Hematopoietic multipotent progenitor cell treated with erythropoietin and hydrocortisone succinate and interleukin-3 and kit ligand, for 15 days (in vitro differentiated cells): ENCODE data around the gene STK39.

ENCODE experiments used
- DNase-seq: peaks from one replicate; pipeline ENCODE4 v3.0.0-alpha.2; 2015; ENCODE audit warnings: low spot score

STK39 gene

GRCh38 chr2:168241746-168242145, 5.6 kb downstream of the STK39 start:
- DNase-seq = no peak

GRCh38 chr2:168241208-168241607, 6.2 kb downstream of the STK39 start:
- no peak for DNase-seq

GRCh38 chr2:168239281-168239680, 8.1 kb downstream of the STK39 start:
- DNase-seq = no peak

- no peak for DNase-seq
Measured at GRCh38 chr2:168237741-168238140, 9.7 kb downstream of the STK39 start.

GRCh38 chr2:168234407-168235085, 12.8 kb downstream of the STK39 start:
- DNase-seq = no peak

- no peak for DNase-seq
Measured at GRCh38 chr2:168233726-168234406, 13.5 kb downstream of the STK39 start.

- no peak for DNase-seq
Measured at GRCh38 chr2:168233166-168233565, 14.2 kb downstream of the STK39 start.

- no peak for DNase-seq
Measured at GRCh38 chr2:168231609-168232241, 15.7 kb downstream of the STK39 start.

- DNase-seq = no peak
Measured at GRCh38 chr2:168230389-168230788, 17.0 kb downstream of the STK39 start.

GRCh38 chr2:168224346-168224745, 23.0 kb downstream of the STK39 start:
- DNase-seq = no peak

- no peak for DNase-seq
Measured at GRCh38 chr2:168222088-168222487, 25.3 kb downstream of the STK39 start.

GRCh38 chr2:168220965-168221819, 26.2 kb downstream of the STK39 start:
- DNase-seq = no peak

- DNase-seq = no peak
Measured at GRCh38 chr2:168217920-168218319, 29.5 kb downstream of the STK39 start.

- DNase-seq = no peak
Measured at GRCh38 chr2:168216351-168217005, 30.9 kb downstream of the STK39 start.

- DNase-seq = no peak
Measured at GRCh38 chr2:168215813-168216212, 31.6 kb downstream of the STK39 start.

- no peak for DNase-seq
Measured at GRCh38 chr2:168212866-168213265, 34.5 kb downstream of the STK39 start.

GRCh38 chr2:168212167-168212566, 35.2 kb downstream of the STK39 start:
- DNase-seq = no peak

- DNase-seq = no peak
Measured at GRCh38 chr2:168211664-168212163, 35.7 kb downstream of the STK39 start.

- no peak for DNase-seq
Measured at GRCh38 chr2:168210895-168211570, 36.4 kb downstream of the STK39 start.

GRCh38 chr2:168210216-168210894, 37.0 kb downstream of the STK39 start:
- no peak for DNase-seq
